ENCODE data around the gene KYAT1.
"Not testable (repeated sequence)": the region's sequence is repeated elsewhere in the genome, so short reads cannot be mapped to it uniquely, and the experiment has no call there.

KYAT1 gene

GRCh38 chr9:128882677-128883603, 1.2 kb upstream of the KYAT1 start:
- no peak for DNase-seq

- DNase-seq, result no peak
Measured at GRCh38 chr9:128877852-128878251, 3.9 kb downstream of the KYAT1 start.

DNA sequence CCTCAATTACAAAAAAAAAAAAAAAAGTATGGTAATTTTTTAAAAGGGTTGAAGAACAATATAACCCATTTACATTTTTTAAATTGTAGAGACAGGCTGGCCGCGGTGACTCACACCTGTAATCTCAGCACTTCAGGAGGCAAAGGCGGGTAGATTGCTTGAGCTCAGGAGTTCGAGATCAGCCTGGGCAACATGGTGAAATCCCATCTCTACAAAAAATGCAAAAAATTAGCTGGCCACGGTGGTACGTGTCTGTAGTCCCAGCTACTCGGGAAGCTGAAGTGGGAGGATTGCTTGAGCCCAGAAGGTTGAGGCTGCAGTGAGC, 10.8 kb downstream of the KYAT1 start:
- not testable (repeated sequence) for DNase-seq

GRCh38 chr9:128870128-128870940, 11.4 kb downstream of the KYAT1 start:
- DNase-seq, result no peak

GRCh38 chr9:128863647-128864046, 18.1 kb downstream of the KYAT1 start:
- DNase-seq, result peak; percentile 97

DNA sequence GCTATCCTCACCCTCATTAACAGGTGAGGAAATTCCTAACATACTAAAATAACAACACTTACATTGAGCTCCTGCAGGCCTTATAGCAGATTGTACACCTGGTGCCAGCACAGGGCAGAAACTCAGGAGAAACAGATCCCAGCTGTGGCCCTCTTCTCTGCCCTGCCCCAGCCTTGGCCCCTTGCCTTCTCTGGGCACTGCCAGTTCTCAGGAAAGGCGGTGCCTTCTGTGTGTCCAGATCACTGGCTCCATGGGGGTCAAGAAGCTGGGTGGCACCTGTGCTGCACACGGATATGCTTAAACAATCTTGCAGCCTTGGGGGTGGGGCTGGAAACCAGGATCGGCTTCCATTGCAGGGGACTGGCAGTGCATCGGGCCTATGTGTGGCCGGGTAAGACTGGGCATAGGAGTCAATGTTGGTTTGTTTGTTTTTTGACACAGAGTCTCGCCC, 19.3 kb downstream of the KYAT1 start:
- DNase-seq, result no peak

GRCh38 chr9:128861501-128861900, 20.2 kb downstream of the KYAT1 start:
- no peak for DNase-seq

GRCh38 chr9:128860937-128861336, 20.8 kb downstream of the KYAT1 start:
- DNase-seq, result no peak

DNA sequence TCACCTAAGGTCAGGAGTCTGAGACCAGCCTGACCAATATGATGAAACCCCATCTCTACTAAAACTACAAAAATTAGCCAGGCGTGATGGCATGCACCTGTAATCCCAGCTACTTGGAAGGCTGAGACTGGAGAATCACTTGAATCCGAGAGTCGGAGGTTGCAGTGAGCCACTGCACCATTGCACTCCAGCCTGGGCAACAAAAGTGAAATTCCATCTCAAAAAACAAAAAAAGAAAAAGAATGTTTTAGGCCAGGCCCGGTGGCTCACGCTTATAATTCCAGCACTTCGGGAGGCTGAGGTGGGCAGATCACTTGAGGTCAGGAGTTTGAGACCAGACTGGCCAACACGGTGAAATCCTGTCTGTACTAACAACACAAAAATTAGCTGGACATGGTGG, 23.3 kb downstream of the KYAT1 start:
- not testable (repeated sequence) for DNase-seq

DNA sequence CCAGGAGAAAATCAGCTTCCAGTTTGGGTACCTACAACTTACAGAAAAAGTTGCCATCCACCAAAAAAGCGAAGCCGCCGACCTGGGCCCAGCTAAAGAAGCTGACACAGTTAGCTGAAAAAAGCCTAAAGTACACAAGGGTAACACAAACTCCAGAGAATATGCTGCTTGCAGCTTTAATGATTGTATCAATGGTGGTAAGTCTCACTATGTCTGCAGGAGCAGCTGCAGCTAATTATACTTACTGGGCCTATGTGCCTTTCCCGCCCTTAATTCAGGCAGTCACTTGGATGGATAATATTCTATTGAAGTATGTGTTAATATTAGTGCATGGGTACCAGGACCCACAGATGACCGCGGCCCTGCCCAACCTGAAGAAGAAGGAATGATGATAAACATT, 27.3 kb downstream of the KYAT1 start:
- DNase-seq, result not testable (repeated sequence)

DNA sequence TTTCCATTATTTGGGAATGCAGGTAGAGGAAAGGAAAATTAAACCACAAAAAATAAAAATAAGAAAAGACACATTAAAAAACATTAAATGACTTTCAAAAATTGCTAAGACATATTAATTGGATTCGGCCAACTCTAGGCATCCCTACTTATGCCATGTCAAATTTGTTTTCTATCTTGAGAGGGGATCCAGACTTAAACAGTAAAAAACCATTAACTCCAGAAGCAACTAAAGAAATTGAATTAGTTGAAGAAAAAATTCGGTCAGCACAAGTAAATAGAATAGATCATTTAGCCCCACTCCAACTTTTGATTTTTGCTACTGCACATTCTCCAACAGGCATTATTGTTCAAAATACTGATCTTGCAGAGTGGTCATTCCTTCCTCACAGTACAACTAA, 29.1 kb downstream of the KYAT1 start:
- DNase-seq, result not testable (repeated sequence)

- DNase-seq, result not testable (repeated sequence)
Measured at GRCh38 chr9:128851779-128852600, 29.8 kb downstream of the KYAT1 start.

GRCh38 chr9:128851024-128851423, 30.7 kb downstream of the KYAT1 start:
- not testable (repeated sequence) for DNase-seq

- no peak for DNase-seq
Measured at GRCh38 chr9:128847803-128848202, 33.9 kb downstream of the KYAT1 start.

DNA sequence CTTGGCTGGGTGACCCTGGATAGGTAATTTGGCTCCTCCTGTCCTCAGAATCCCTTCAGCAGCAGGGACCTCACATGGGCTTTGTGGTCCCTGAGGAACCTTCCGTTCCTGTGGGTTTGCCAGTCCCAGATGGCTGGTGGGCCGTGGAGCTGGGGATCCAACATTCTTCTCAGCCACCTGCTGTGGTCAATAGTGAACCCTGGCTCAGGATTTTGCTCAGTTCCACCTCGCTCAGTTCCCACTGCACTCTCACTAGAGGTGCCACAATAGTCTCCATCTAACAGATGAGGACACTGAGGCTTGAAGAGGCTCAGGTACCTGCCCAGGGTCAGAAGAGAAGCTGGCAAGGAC, 35.1 kb downstream of the KYAT1 start:
- DNase-seq, result no peak

- no peak for DNase-seq
Measured at GRCh38 chr9:128845186-128845931, 36.4 kb downstream of the KYAT1 start.

- DNase-seq, result not testable (repeated sequence)
Measured at GRCh38 chr9:128843171-128843570, 38.6 kb downstream of the KYAT1 start.

DNA sequence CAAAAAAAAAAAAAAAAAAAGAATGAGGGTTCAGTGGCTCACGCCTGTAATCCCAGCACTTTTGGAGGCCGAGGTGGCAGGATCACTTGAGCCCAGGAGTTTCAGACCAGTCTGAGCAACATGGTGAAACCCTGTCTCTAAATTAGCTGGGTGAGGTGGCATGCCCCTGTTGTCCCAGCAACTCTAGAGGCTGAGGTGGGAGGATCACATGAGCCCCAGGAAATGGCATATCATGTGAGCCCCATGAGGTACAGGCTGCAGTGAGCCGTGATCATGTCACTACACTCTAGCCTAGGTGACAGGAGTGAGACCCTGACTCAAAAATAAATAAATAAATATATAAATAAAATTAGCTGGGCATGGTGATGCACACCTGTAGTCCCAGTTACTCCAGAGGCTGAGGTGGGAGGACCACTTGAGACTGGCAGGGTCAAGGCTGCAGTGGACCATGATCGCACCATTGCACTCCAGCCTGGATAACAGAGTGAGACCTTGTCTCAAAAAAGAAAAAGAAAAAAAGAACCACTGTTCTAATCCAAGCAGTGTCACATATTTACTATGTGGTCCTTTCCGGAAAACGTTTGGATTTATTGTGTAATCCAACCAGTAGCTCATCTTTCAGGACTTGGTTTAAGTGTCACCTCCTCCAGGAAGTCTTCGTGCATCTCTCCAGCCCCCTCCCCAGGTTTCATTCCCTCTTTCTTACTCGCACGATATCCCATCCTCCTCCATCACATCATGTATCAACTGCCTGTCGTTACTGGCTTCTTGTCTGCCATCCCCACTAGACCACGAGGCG, 39.9 kb downstream of the KYAT1 start:
- no peak for DNase-seq

- DNase-seq, result no peak
Measured at GRCh38 chr9:128840524-128840923, 41.2 kb downstream of the KYAT1 start.

GRCh38 chr9:128838338-128838737, 43.4 kb downstream of the KYAT1 start:
- DNase-seq, result no peak

- DNase-seq, result no peak
Measured at GRCh38 chr9:128836509-128837145, 45.1 kb downstream of the KYAT1 start.
